WTC11 (cell line): ENCODE measurements around the gene SMAD6. TPM values are rescaled to one million over a fixed set of nuclear protein-coding genes. Genes with fewer than 3 reads are reported as not detected.

ENCODE experiments used
- ATAC-seq: fragments of 200-7000 bp; cut with Tn5 transposase; 2 replicates; pipeline ENCODE4 v1.10.0; 2021; ENCODE audit warnings: mild to moderate bottlenecking, moderate library complexity
- CTCF ChIA-PET: fragments of 300-600 bp; sonication (Branson Sonifier 250); formaldehyde crosslinking; loops from one replicate; lab custom pipeline; 2021; ENCODE audit warnings: antibody characterized with exemption; lab: Charles Lee
- POLR2A ChIA-PET: fragments of 350-600 bp; sonication (Branson Sonifier 250); formaldehyde crosslinking; loops from one replicate; lab custom pipeline; 2021; ENCODE audit warnings: antibody characterized with exemption; lab: Charles Lee
- DNase-seq: peaks from one replicate; pipeline ENCODE4 v3.0.0; 2021; ENCODE audit warnings: low spot score
- H3K27ac Mint-ChIP-seq: 2 replicates; pipeline ENCODE4 v1.8.0; 2021; ENCODE audit warnings: mixed read lengths
- H3K27me3 Mint-ChIP-seq: 2 replicates; pipeline ENCODE4 v1.8.0; 2021; ENCODE audit warnings: low read depth, mild to moderate bottlenecking, moderate library complexity, mixed read lengths
- H3K36me3 Mint-ChIP-seq: 2 replicates; pipeline ENCODE4 v1.8.0; 2021; ENCODE audit warnings: mixed read lengths
- H3K4me1 Mint-ChIP-seq: 2 replicates; pipeline ENCODE4 v1.8.0; 2022; ENCODE audit warnings: mixed read lengths
- H3K4me3 Mint-ChIP-seq: 2 replicates; pipeline ENCODE4 v1.8.0; 2021; ENCODE audit warnings: mild to moderate bottlenecking, moderate library complexity, mixed read lengths
- H3K9me3 Mint-ChIP-seq: 2 replicates; pipeline ENCODE4 v1.8.0; 2021; ENCODE audit warnings: mixed read lengths
- FOXK1 ChIP-seq: sonication (generic); formaldehyde crosslinking; IDR thresholded peaks from 2 replicates; pipeline ENCODE4 v1.8.0; 2022; ENCODE audit warnings: mild to moderate bottlenecking, moderate library complexity, missing genetic modification reagents
- GRHL2 ChIP-seq: fragments of 250-450 bp; sonication (Bioruptor Pico); IDR thresholded peaks from 2 replicates; pipeline ENCODE4 v1.8.0; 2022; ENCODE audit warnings: mild to moderate bottlenecking, moderate library complexity; ENCODE audit not compliant: insufficient replicate concordance, severe bottlenecking
- JAZF1 ChIP-seq: fragments of 250-450 bp; sonication (Bioruptor Pico); IDR thresholded peaks from 2 replicates; pipeline ENCODE4 v1.9.0; 2021; ENCODE audit warnings: moderate library complexity, mild to moderate bottlenecking, inconsistent platforms
- JUN ChIP-seq: sonication (generic); formaldehyde crosslinking; IDR thresholded peaks from 2 replicates; pipeline ENCODE4 v1.8.0; 2023; ENCODE audit warnings: mild to moderate bottlenecking, missing genetic modification reagents
- MXD4 ChIP-seq: fragments of 250-450 bp; sonication (Bioruptor Pico); IDR thresholded peaks from 2 replicates; pipeline ENCODE4 v1.8.0; 2021; ENCODE audit warnings: mild to moderate bottlenecking, moderate library complexity, borderline replicate concordance
- NFYB ChIP-seq: sonication (generic); formaldehyde crosslinking; conservative IDR thresholded peaks from 2 replicates; pipeline ENCODE4 v1.8.0; 2022; ENCODE audit warnings: low read depth, missing genetic modification reagents
- NR2C2 ChIP-seq: sonication (generic); formaldehyde crosslinking; IDR thresholded peaks from 2 replicates; pipeline ENCODE4 v1.8.0; 2022; ENCODE audit warnings: mild to moderate bottlenecking, missing genetic modification reagents
- PRRX2 ChIP-seq: fragments of 250-450 bp; sonication (Bioruptor Pico); IDR thresholded peaks from 2 replicates; pipeline ENCODE4 v1.8.0; 2021; ENCODE audit warnings: mild to moderate bottlenecking
- RORB ChIP-seq: fragments of 250-450 bp; sonication (Bioruptor Pico); IDR thresholded peaks from 2 replicates; pipeline ENCODE4 v1.9.0; 2021; ENCODE audit warnings: mild to moderate bottlenecking
- SMAD4 ChIP-seq: sonication (generic); formaldehyde crosslinking; IDR thresholded peaks from 2 replicates; pipeline ENCODE4 v1.8.0; 2022; ENCODE audit warnings: mild to moderate bottlenecking, missing genetic modification reagents
- ZNF317 ChIP-seq: sonication (generic); formaldehyde crosslinking; IDR thresholded peaks from 2 replicates; pipeline ENCODE4 v1.8.1; 2023; ENCODE audit warnings: low read depth, mild to moderate bottlenecking, moderate library complexity, missing genetic modification reagents, borderline replicate concordance
- ZNF423 ChIP-seq: fragments of 250-450 bp; sonication (Bioruptor Pico); IDR thresholded peaks from 2 replicates; pipeline ENCODE4 v2.1.2; 2022; ENCODE audit warnings: mild to moderate bottlenecking, moderate library complexity
- ZNF512 ChIP-seq: sonication (generic); formaldehyde crosslinking; IDR thresholded peaks from 2 replicates; pipeline ENCODE4 v1.8.1; 2022; ENCODE audit warnings: missing genetic modification reagents, borderline replicate concordance
- total RNA-seq: library from RNA; stranded (reverse); gene quantifications from 3 replicates; pipeline ENCODE4 v1.2.3, GENCODE V29; 2021
- TF ChIP-seq, protein P1 (sequence below): sonication (generic); formaldehyde crosslinking; IDR thresholded peaks from 2 replicates; pipeline ENCODE4 v1.8.0; 2022; ENCODE audit warnings: missing genetic modification reagents
- TF ChIP-seq, protein P2 (sequence below): sonication (generic); formaldehyde crosslinking; IDR thresholded peaks from 2 replicates; pipeline ENCODE4 v1.8.1; 2023; ENCODE audit warnings: mild to moderate bottlenecking, missing genetic modification reagents, moderate library complexity
- TF ChIP-seq, protein P3 (sequence below): fragments of 200-600 bp; IDR thresholded peaks from 2 replicates; pipeline ENCODE4 v1.8.0; 2022; ENCODE audit warnings: antibody characterized with exemption
- TF ChIP-seq, protein P4 (sequence below): sonication (generic); formaldehyde crosslinking; IDR thresholded peaks from 2 replicates; pipeline ENCODE4 v1.8.1; 2023; ENCODE audit warnings: mild to moderate bottlenecking, missing genetic modification reagents
- TF ChIP-seq, protein P5 (sequence below): sonication (generic); formaldehyde crosslinking; conservative IDR thresholded peaks from 2 replicates; pipeline ENCODE4 v1.8.1; 2023; ENCODE audit warnings: mild to moderate bottlenecking, low read depth, missing genetic modification reagents, moderate library complexity

Gene SMAD6
- total RNA-seq, 1 experiment from 2014 or later, result 13.9 TPM

GRCh38 chr15:66735909-66736305 lies 33.9 kb downstream of the SMAD6 start (continued):
- TF ChIP-seq, protein P1, sequence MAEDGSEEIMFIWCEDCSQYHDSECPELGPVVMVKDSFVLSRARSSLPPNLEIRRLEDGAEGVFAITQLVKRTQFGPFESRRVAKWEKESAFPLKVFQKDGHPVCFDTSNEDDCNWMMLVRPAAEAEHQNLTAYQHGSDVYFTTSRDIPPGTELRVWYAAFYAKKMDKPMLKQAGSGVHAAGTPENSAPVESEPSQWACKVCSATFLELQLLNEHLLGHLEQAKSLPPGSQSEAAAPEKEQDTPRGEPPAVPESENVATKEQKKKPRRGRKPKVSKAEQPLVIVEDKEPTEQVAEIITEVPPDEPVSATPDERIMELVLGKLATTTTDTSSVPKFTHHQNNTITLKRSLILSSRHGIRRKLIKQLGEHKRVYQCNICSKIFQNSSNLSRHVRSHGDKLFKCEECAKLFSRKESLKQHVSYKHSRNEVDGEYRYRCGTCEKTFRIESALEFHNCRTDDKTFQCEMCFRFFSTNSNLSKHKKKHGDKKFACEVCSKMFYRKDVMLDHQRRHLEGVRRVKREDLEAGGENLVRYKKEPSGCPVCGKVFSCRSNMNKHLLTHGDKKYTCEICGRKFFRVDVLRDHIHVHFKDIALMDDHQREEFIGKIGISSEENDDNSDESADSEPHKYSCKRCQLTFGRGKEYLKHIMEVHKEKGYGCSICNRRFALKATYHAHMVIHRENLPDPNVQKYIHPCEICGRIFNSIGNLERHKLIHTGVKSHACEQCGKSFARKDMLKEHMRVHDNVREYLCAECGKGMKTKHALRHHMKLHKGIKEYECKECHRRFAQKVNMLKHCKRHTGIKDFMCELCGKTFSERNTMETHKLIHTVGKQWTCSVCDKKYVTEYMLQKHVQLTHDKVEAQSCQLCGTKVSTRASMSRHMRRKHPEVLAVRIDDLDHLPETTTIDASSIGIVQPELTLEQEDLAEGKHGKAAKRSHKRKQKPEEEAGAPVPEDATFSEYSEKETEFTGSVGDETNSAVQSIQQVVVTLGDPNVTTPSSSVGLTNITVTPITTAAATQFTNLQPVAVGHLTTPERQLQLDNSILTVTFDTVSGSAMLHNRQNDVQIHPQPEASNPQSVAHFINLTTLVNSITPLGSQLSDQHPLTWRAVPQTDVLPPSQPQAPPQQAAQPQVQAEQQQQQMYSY, result no peak
- TF ChIP-seq, protein P2, sequence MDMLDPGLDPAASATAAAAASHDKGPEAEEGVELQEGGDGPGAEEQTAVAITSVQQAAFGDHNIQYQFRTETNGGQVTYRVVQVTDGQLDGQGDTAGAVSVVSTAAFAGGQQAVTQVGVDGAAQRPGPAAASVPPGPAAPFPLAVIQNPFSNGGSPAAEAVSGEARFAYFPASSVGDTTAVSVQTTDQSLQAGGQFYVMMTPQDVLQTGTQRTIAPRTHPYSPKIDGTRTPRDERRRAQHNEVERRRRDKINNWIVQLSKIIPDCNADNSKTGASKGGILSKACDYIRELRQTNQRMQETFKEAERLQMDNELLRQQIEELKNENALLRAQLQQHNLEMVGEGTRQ, result no peak
- no peak for TF ChIP-seq ZNF512 (CRISPR knock-in tag)
- no peak for TF ChIP-seq ZNF423 (CRISPR knock-in tag)
- no peak for TF ChIP-seq ZNF317 (CRISPR knock-in tag)
- TF ChIP-seq PRRX2 (CRISPR knock-in tag), result no peak
- TF ChIP-seq, protein P3, sequence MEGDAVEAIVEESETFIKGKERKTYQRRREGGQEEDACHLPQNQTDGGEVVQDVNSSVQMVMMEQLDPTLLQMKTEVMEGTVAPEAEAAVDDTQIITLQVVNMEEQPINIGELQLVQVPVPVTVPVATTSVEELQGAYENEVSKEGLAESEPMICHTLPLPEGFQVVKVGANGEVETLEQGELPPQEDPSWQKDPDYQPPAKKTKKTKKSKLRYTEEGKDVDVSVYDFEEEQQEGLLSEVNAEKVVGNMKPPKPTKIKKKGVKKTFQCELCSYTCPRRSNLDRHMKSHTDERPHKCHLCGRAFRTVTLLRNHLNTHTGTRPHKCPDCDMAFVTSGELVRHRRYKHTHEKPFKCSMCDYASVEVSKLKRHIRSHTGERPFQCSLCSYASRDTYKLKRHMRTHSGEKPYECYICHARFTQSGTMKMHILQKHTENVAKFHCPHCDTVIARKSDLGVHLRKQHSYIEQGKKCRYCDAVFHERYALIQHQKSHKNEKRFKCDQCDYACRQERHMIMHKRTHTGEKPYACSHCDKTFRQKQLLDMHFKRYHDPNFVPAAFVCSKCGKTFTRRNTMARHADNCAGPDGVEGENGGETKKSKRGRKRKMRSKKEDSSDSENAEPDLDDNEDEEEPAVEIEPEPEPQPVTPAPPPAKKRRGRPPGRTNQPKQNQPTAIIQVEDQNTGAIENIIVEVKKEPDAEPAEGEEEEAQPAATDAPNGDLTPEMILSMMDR, result no peak

DNA sequence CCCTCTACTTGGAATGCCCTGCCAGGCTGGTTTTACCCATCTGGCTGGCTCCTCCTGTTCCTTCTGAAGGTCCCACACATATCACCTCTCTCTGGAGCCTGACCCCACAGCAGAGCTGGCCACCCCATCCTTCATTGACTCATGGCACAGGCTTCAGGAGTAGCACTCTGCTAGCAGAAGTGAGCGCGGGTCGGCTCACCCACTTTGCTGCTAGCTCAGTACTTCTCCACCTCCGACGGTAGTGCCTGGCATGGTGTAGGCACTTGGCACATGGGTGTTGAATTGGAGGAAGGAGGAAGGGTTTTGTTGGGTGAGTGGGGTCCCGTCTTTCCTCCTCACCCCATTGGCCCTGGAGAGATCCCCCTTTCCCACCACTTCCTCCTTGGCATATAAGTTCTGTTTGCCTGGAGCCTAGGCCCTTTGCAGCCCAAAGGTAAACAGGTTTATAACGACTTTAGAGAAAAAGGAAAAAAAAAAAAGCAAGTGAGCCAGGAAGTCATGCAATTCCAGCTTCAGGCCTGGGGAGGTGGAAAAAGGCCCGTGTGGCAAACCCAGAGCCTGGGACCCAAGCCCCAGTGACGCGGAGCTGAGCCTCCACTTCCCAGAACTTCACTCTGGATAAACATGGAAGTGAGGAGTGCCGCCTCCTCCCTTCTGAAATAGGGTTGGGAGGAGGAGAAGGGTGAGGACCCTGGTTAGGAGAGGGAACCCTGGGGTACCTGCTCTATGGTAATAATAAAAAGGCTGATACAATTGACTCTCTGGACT lies 35.4 kb downstream of the SMAD6 start:
- CTCF ChIA-PET, result interaction anchor here (1.4 kb wide), 1 partner anchor 30 kb away, joined by 4 read pairs; no protein-coding TSS in a partner anchor
- Mint-ChIP-seq H3K4me1 (peaks cover 30% of the 10 kb centered on the region), H3K4me3 (no peak overlapping the region), H3K36me3 (no peaks in the 10 kb centered on the region), H3K9me3 (no peaks in the 10 kb centered on the region), H3K27me3 (no peaks in the 10 kb centered on the region)
- no peak for ATAC-seq
- TF ChIP-seq JUN (no peak), SMAD4 (no peak), NFYB (CRISPR knock-in tag) (no peak), MXD4 (CRISPR knock-in tag) (no peak), RORB (CRISPR knock-in tag) (no peak), GRHL2 (CRISPR knock-in tag) (no peak), FOXK1 (no peak), ZNF423 (CRISPR knock-in tag) (no peak), JAZF1 (CRISPR knock-in tag) (no peak), NR2C2 (CRISPR knock-in tag) (no peak)
- TF ChIP-seq, protein P1, result no peak
- TF ChIP-seq, protein P4, sequence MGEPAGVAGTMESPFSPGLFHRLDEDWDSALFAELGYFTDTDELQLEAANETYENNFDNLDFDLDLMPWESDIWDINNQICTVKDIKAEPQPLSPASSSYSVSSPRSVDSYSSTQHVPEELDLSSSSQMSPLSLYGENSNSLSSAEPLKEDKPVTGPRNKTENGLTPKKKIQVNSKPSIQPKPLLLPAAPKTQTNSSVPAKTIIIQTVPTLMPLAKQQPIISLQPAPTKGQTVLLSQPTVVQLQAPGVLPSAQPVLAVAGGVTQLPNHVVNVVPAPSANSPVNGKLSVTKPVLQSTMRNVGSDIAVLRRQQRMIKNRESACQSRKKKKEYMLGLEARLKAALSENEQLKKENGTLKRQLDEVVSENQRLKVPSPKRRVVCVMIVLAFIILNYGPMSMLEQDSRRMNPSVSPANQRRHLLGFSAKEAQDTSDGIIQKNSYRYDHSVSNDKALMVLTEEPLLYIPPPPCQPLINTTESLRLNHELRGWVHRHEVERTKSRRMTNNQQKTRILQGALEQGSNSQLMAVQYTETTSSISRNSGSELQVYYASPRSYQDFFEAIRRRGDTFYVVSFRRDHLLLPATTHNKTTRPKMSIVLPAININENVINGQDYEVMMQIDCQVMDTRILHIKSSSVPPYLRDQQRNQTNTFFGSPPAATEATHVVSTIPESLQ (CRISPR knock-in tag), result no peak
- TF ChIP-seq, protein P5, sequence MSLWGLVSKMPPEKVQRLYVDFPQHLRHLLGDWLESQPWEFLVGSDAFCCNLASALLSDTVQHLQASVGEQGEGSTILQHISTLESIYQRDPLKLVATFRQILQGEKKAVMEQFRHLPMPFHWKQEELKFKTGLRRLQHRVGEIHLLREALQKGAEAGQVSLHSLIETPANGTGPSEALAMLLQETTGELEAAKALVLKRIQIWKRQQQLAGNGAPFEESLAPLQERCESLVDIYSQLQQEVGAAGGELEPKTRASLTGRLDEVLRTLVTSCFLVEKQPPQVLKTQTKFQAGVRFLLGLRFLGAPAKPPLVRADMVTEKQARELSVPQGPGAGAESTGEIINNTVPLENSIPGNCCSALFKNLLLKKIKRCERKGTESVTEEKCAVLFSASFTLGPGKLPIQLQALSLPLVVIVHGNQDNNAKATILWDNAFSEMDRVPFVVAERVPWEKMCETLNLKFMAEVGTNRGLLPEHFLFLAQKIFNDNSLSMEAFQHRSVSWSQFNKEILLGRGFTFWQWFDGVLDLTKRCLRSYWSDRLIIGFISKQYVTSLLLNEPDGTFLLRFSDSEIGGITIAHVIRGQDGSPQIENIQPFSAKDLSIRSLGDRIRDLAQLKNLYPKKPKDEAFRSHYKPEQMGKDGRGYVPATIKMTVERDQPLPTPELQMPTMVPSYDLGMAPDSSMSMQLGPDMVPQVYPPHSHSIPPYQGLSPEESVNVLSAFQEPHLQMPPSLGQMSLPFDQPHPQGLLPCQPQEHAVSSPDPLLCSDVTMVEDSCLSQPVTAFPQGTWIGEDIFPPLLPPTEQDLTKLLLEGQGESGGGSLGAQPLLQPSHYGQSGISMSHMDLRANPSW, result no peak
- TF ChIP-seq, all 79 proteins: peak for 0
- POLR2A ChIA-PET, result no interaction called here
- no peak for DNase-seq
- H3K27ac Mint-ChIP-seq, result no peak overlapping the region; the same call in 1 of the 2 replicates
